Erythroblast (primary cell): ENCODE measurements around the gene ELK1.

Experiments used
- GATA1 ChIP-seq: IDR thresholded peaks from 2 replicates; pipeline ENCODE4 v1.6.1; 2011; ENCODE audit warnings: low read depth, mild to moderate bottlenecking, control low read depth, low read length, moderate library complexity
- POLR2A ChIP-seq: IDR thresholded peaks from 2 replicates; pipeline ENCODE4 v1.6.1; 2011; ENCODE audit warnings: mild to moderate bottlenecking, low read length

DNA sequence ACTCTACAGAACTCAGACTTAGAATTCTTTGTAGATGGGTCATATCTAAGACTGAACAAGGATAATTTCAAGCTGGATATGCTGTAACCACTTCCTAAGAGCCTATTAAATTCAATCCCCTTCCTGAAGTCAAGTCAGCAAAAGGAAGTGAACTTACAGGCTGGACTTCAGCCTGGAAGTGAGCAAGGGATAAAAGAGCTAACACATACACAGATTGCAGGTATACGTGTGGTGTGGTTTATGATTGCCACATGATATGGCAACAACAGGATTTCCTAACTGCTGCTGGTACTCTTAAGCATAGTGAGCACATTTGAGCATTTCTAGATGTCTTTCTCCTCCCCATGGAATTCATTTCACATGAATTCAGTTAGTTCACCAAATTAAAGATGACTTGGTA lies 46.8 kb upstream of the ELK1 start:
- TF ChIP-seq POLR2A, result no peak
- no peak for TF ChIP-seq GATA1
